Common myeloid progenitor, CD34-positive (primary cell): ENCODE results near the gene MPP3.

ENCODE experiments used
- CTCF ChIA-PET: fragments of 350-600 bp; sonication (Branson Sonifier 250); formaldehyde crosslinking; loops from one replicate; lab custom pipeline; 2021; ENCODE audit warnings: antibody characterized with exemption; lab: Charles Lee
- POLR2A ChIA-PET: fragments of 350-600 bp; sonication (Branson Sonifier 250); formaldehyde crosslinking; loops from one replicate; lab custom pipeline; 2021; ENCODE audit warnings: antibody characterized with exemption; lab: Charles Lee
- DNase-seq, 3 donors: peaks; one replicate each; pipeline versions ENCODE4 v3.0.0 to v3.0.0-alpha.2; 2013
- H3K27ac ChIP-seq, 2 experiments: 1 replicate in 1 of 2; 2 replicates in 1 of 2; pipeline ENCODE4 v1.7.0; 2013; ENCODE audit warnings: inconsistent platforms in 2 of 2, low read length in 2 of 2, mild to moderate bottlenecking in 2 of 2, low read depth in 1 of 2, moderate library complexity in 1 of 2; ENCODE audit not compliant: severe bottlenecking in 2 of 2, insufficient read depth in 1 of 2, poor library complexity in 1 of 2
- H3K27me3 ChIP-seq, 5 experiments: replicated peaks in 2 of 5; 1 replicate in 3 of 5; 2 replicates in 2 of 5; pipeline versions ENCODE4 v1.6.1 to v1.7.0; 2013; ENCODE audit warnings: low read length in 4 of 5, mild to moderate bottlenecking in 2 of 5, moderate library complexity in 2 of 5, inconsistent platforms in 1 of 5; ENCODE audit not compliant: insufficient read depth in 5 of 5, control insufficient read depth in 4 of 5
- H3K36me3 ChIP-seq, 4 experiments: 1 replicate in 2 of 4; 2 replicates in 2 of 4; pipeline versions ENCODE4 v1.6.1 to v1.7.0; 2013; ENCODE audit warnings: low read length in 3 of 4, control low read depth in 1 of 4, mild to moderate bottlenecking in 1 of 4; ENCODE audit not compliant: control insufficient read depth in 4 of 4, insufficient read depth in 4 of 4
- H3K4me1 ChIP-seq, 4 experiments: 1 replicate in 3 of 4; 2 replicates in 1 of 4; pipeline versions ENCODE4 v1.6.1 to v1.7.1; 2013; ENCODE audit warnings: low read length in 3 of 4, mild to moderate bottlenecking in 3 of 4, control low read depth in 1 of 4, inconsistent platforms in 1 of 4, moderate library complexity in 1 of 4; ENCODE audit not compliant: control insufficient read depth in 4 of 4, insufficient read depth in 4 of 4; ENCODE audit errors: control extremely low read depth in 1 of 4
- H3K4me3 ChIP-seq, 7 experiments: 1 replicate in 4 of 7; 2 replicates in 3 of 7; pipeline versions ENCODE4 v1.5.1 to v1.7.0; 2013; ENCODE audit warnings: mild to moderate bottlenecking in 7 of 7, low read length in 6 of 7, moderate library complexity in 6 of 7, inconsistent platforms in 2 of 7, low read depth in 2 of 7, control low read depth in 1 of 7; ENCODE audit not compliant: insufficient read depth in 4 of 7, control insufficient read depth in 1 of 7; ENCODE audit errors: extremely low read depth in 1 of 7
- H3K9me3 ChIP-seq, 5 experiments: 1 replicate in 4 of 5; 2 replicates in 1 of 5; pipeline versions ENCODE4 v1.6.1 to v1.7.1; 2013; ENCODE audit warnings: low read length in 4 of 5, mild to moderate bottlenecking in 2 of 5, inconsistent platforms in 1 of 5, low read depth in 1 of 5, moderate library complexity in 1 of 5; ENCODE audit not compliant: control insufficient read depth in 4 of 5, insufficient read depth in 2 of 5; ENCODE audit errors: control extremely low read depth in 1 of 5
- WGBS: methylation state at CpG from one replicate; pipeline ENCODE4 v1.1.5; 2013; ENCODE audit not compliant: insufficient coverage; 5-methylcytosine and 5-hydroxymethylcytosine counted together

Gene MPP3

DNA sequence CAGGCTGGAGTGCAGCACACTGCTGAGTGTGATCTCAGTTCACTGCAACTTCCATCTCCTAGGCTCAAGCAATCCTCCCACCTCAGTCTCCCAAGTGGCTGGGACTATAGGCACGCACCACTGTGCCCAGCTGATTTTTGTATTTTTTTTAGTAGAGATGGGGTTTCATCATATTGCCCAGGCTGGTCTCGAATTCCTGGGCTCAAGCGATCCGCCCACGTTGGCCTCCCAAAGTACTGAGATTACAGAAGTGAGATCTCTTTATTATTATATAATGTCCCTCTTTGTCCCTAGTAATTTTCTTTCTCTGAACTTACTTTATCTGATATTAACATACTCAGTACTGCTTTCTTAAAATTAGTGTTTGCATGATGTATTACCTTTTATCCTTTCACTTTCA, 44.4 kb downstream of the MPP3 start:
- H3K4me3 ChIP-seq = no peak overlapping the region
- no peak for DNase-seq
- H3K36me3 ChIP-seq = no peaks in the 10 kb centered on the region
- H3K9me3 ChIP-seq = no peaks in the 10 kb centered on the region
- CTCF ChIA-PET = no interaction called here
- peaks cover 0 to 13% (median 4%) of the 10 kb centered on the region in 4 experiments for H3K4me1 ChIP-seq
- no CpG with 5 or more reads among the region's 5 CpGs for WGBS
- H3K27me3 ChIP-seq = no peaks in the 10 kb centered on the region
- POLR2A ChIA-PET = interaction anchor here (1.0 kb wide), 1 partner anchor 13 kb away, joined by 3 read pairs; no protein-coding TSS in a partner anchor
- H3K27ac ChIP-seq = no peak overlapping the region

DNA sequence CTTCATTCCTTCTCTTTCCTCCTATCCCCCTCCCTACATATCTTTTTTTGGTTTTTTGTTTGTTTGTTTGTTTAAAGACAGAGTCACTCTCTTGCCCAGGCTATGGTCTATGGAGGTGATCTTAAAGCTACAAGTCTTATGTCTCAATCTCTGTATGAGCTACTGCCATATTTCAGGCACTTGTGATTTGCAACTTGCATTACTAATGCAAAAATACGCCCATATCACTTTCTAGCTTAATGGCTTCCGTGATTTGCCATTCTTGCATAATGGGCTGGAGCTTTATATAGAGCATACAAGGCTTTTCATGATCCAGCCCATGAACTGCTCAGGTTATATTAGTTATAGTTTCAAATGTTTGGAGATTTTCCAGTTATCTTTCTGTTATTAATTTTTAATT, 45.2 kb downstream of the MPP3 start:
- Histone ChIP-seq H3K9me3 (no peaks in the 10 kb centered on the region), H3K4me1 (peaks cover 0 to 21% (median 7%) of the 10 kb centered on the region in 4 experiments), H3K27ac (no peak overlapping the region), H3K36me3 (no peaks in the 10 kb centered on the region), H3K27me3 (no peaks in the 10 kb centered on the region), H3K4me3 (no peak overlapping the region)
- ChIA-PET CTCF (no interaction called here), POLR2A (interaction anchor here (1.0 kb wide), 1 partner anchor 14 kb away, joined by 3 read pairs; no protein-coding TSS in a partner anchor)
- WGBS = no CpG with 5 or more reads among the region's 2 CpGs
- no peak for DNase-seq

DNA sequence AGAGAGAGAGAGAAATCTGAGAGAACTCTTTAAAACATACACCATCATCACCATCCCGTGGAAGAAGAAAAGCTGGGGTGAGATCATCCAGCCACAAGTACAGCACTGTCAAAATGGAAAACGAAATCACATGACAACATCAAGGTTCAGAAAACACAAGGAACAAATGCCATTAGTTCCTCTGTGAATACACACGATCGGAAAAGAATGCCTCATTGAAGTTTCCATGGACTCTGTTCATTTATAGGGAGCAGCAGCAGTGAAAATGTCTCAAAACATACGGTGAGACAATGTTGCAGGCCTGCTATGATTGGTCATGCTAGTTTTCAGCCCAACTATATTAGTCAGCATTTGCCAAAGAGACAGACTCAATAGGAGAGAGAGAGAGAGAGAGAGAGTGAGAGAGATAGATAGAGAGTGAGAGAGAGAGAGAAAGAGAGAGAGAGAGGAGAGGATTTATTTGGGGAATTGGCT, 48.3 kb downstream of the MPP3 start:
- Histone ChIP-seq H3K27me3 (no peaks in the 10 kb centered on the region), H3K4me1 (peaks cover 0 to 50% (median 19%) of the 10 kb centered on the region in 4 experiments), H3K4me3 (no peak overlapping the region), H3K36me3 (no peaks in the 10 kb centered on the region), H3K27ac (no peak overlapping the region), H3K9me3 (no peaks in the 10 kb centered on the region)
- ChIA-PET CTCF (interaction anchor here (0.6 to 0.9 kb wide), 2 partner anchors 57 to 186 kb away, joined by 3 read pairs; no protein-coding TSS in a partner anchor), POLR2A (interaction anchor here (0.6 kb wide), 1 partner anchor 41 kb away, joined by 4 read pairs; no protein-coding TSS in a partner anchor)
- 91% methylated on average over 4 of the region's 5 CpGs for WGBS
- no peak for DNase-seq

DNA sequence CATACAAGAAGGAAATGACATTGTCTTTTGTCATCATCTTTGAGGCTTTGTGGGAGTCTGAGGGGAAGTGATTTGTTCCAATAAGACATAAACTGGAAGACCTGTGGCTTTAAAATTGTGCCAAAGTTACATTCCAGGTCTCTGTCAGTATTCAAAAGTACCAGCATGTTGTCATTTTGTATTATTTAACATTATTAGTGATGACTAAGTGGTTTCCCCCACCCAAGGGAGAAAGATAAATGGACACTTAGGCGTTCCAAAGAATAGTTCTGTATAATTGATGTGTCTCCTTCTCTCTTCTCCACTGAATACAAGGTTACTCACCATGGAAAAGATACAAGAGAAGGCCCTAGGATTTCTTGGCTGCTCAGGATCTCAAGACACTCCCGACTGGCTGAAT, 48.9 kb downstream of the MPP3 start:
- 100% methylated on average over 1 of the region's 2 CpGs for WGBS
- Histone ChIP-seq H3K27me3 (no peaks in the 10 kb centered on the region), H3K9me3 (no peaks in the 10 kb centered on the region), H3K4me3 (no peak overlapping the region), H3K27ac (no peak overlapping the region), H3K36me3 (no peaks in the 10 kb centered on the region), H3K4me1 (peaks cover 3 to 56% (median 25%) of the 10 kb centered on the region in 4 experiments)
- DNase-seq = no peak
- ChIA-PET POLR2A (no interaction called here), CTCF (no interaction called here)

DNA sequence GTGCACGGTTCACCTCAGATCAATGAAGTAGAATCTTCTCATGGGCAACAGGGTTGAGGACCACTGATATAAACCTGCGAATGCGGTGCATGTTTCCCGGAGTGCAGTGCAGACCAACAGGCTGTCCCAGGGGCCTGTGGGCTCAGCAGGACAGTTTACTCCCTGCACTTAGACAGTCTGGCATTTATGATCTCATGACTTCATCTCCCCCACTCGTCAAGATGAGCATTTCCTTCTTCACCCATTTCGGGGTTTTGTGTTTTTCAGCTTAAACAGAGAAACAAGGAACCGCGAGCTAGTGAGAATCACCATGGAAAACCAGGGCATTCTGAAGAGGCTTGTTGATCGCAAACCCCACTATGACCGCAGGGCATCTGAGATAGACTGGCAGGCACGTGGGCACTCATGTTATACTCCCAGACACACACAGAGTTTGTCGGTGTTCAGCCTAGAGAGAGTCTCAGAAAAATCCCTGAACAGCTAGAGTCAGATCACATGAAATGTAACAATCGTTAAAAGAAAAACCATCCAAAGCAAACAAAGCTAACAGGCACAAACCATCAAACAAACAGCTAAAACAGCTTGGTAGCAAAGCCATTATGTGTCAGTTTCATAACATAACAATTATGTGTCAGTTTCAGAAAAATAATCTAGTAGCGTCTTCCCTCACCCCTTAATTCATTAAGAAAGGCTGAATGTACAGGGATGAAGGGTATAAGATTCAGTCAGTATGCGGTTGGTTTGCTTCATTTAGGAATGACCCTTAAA, 49.8 kb downstream of the MPP3 start:
- Histone ChIP-seq H3K4me1 (peaks cover 3 to 60% (median 28%) of the 10 kb centered on the region in 4 experiments), H3K36me3 (no peaks in the 10 kb centered on the region), H3K4me3 (no peak overlapping the region), H3K27ac (no peak overlapping the region), H3K27me3 (no peaks in the 10 kb centered on the region), H3K9me3 (no peaks in the 10 kb centered on the region)
- WGBS = 91% methylated on average over 12 of the region's 15 CpGs
- POLR2A ChIA-PET = no interaction called here
- no peak for DNase-seq
- CTCF ChIA-PET = interaction anchor here (1.2 to 1.7 kb wide), 2 partner anchors 63 to 97 kb away, joined by 3 read pairs; no protein-coding TSS in a partner anchor

DNA sequence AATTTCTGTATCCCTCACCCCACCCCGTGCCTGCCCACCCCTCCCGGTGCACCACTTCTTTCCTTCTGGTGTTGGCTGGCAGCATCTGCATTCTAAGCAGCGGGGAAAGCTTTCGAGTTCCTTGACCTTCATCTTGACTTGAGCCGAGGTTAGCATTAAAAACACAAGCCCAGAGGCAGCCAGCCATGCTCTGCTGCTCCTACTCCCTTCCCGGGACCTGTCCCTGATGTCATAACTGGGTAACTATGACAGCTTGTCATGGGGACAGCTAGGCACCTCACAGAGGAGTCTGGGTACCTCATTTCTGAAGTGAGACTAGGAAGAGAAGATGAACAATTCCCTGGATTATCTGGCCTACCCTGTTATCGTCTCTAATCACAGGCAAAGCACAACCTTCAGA, 52.8 kb downstream of the MPP3 start, which contains the start of gene CFAP97D1:
CFAP97D1 (plus strand) TSS at position 301 of the 400 bp plus-strand sequence; CDS start at position 329, 28 bp downstream.
- DNase-seq = no peak
- H3K27ac ChIP-seq = peak within 1 kb of the TSS in 1 of 2 experiments; percentile 49
- peak within 1 kb of the TSS; percentile 52 to 90 (median 79) for H3K4me3 ChIP-seq
- POLR2A ChIA-PET = no interaction called here
- no peaks in the 10 kb centered on the region for H3K27me3 ChIP-seq
- peaks cover 2 to 19% (median 6%) of the 10 kb centered on the region in 4 experiments for H3K36me3 ChIP-seq
- H3K9me3 ChIP-seq = no peaks in the 10 kb centered on the region
- H3K4me1 ChIP-seq = peaks cover 5 to 87% (median 51%) of the 10 kb centered on the region in 4 experiments
- 19% methylated on average over 4 of the region's 7 CpGs for WGBS
- CTCF ChIA-PET = interaction anchor here (0.8 to 1.9 kb wide), 5 partner anchors 13 to 77 kb away, joined by 3 to 5 read pairs (median 4); no protein-coding TSS in a partner anchor
